Fibroblast of gingiva (primary cell): ENCODE measurements around the gene ETDA.
"Not testable (repeated sequence)": the region's sequence is repeated elsewhere in the genome, so short reads cannot be mapped to it uniquely, and the experiment has no call there.

Experiments
- DNase-seq: peaks from one replicate; pipeline ENCODE4 v3.0.0-alpha.2; 2011; ENCODE audit warnings: low read depth

The ETDA gene

GRCh38 chrX:135252011-135252518, at the start of gene ETDA:
ETDA (plus strand) TSS chrX:135252061; CDS start chrX:135253277, 1,216 bp downstream.
- not testable (repeated sequence) for DNase-seq

GRCh38 chrX:135206427-135206826, 45.4 kb upstream of the ETDA start:
- not testable (repeated sequence) for DNase-seq

- DNase-seq = no peak
Observed at GRCh38 chrX:135213200-135213844, 38.5 kb upstream of the ETDA start.

- DNase-seq = not testable (repeated sequence)
Observed at GRCh38 chrX:135245989-135246388, 5.9 kb upstream of the ETDA start.

GRCh38 chrX:135256087-135256684, 4.3 kb downstream of the ETDA start:
- not testable (repeated sequence) for DNase-seq

- DNase-seq = no peak
Observed at GRCh38 chrX:135256923-135257322, 5.1 kb downstream of the ETDA start.

GRCh38 chrX:135257469-135257868, 5.6 kb downstream of the ETDA start:
- no peak for DNase-seq

GRCh38 chrX:135260976-135261375, 9.1 kb downstream of the ETDA start:
- not testable (repeated sequence) for DNase-seq

GRCh38 chrX:135263376-135263775, 11.5 kb downstream of the ETDA start:
- DNase-seq = not testable (repeated sequence)

- DNase-seq = no peak
Observed at GRCh38 chrX:135264206-135264605, 12.3 kb downstream of the ETDA start.

- DNase-seq = no peak
Observed at GRCh38 chrX:135273162-135273561, 21.3 kb downstream of the ETDA start.

- no peak for DNase-seq
Observed at GRCh38 chrX:135275973-135276372, 24.1 kb downstream of the ETDA start.

GRCh38 chrX:135287266-135287823, 35.5 kb downstream of the ETDA start:
- no peak for DNase-seq

- no peak for DNase-seq
Observed at GRCh38 chrX:135295238-135295943, 43.5 kb downstream of the ETDA start.

GRCh38 chrX:135295944-135296305, 44.1 kb downstream of the ETDA start:
- no peak for DNase-seq

- DNase-seq = no peak
Observed at GRCh38 chrX:135302269-135302873, 50.5 kb downstream of the ETDA start.
